GM12872 (cell line): ENCODE results near the gene INTS13.

ENCODE experiments used
- CTCF ChIP-seq: IDR thresholded peaks from 3 replicates; pipeline ENCODE4 v1.5.1; 2011; ENCODE audit warnings: low read depth, mild to moderate bottlenecking, low read length, moderate library complexity; ENCODE audit not compliant: insufficient read depth

INTS13 gene

GRCh38 chr12:26940516-26941214 lies 2.9 kb upstream of the INTS13 start:
- no peak for TF ChIP-seq CTCF

- no peak for TF ChIP-seq CTCF
Measured at GRCh38 chr12:26939953-26940352, 2.2 kb upstream of the INTS13 start.

- TF ChIP-seq CTCF: no peak
Measured at GRCh38 chr12:26939192-26939832, 1.5 kb upstream of the INTS13 start.

- TF ChIP-seq CTCF: no peak
Measured at GRCh38 chr12:26938701-26939062, 901 bp upstream of the INTS13 start.

GRCh38 chr12:26937443-26937862 lies 328 bp downstream of the INTS13 start:
- TF ChIP-seq CTCF: no peak

- no peak for TF ChIP-seq CTCF
Measured at GRCh38 chr12:26936559-26937442, 980 bp downstream of the INTS13 start.
